Fibroblast of mammary gland (primary cell): ENCODE measurements around the gene PLXDC2.

Source experiments
- DNase-seq: peaks from one replicate; pipeline ENCODE4 v3.0.0-alpha.2; 2010; ENCODE audit warnings: low read depth
- H3K4me3 ChIP-seq: 2 replicates; pipeline ENCODE4 v1.5.1; 2011; ENCODE audit warnings: low read depth, mild to moderate bottlenecking, low read length, moderate library complexity; ENCODE audit not compliant: control insufficient read depth
- TF ChIP-seq, protein P1 (sequence below): conservative IDR thresholded peaks from 2 replicates; pipeline ENCODE4 v1.5.1; 2011; ENCODE audit warnings: low read depth, low read length, inconsistent platforms; ENCODE audit not compliant: control insufficient read depth, insufficient read depth

The PLXDC2 gene

DNA sequence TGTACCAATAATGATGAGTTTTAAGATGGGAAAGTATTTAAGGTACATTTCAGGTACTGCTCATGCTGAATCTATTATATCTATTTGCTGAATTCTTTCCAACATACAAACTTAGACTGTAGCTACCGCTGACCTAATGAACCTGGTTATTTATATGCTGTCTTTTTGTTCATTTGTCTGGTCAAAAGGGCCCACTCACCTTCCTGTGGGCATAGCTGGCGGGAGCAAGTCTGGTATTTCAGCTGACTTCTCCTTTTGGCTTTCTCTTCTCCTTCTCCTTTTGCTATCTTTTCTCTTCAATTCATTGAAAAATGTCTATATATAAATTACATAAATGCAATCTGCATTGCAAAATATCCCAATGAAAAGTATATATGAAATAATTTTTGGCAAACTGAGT is 9.5 kb downstream of the PLXDC2 start:
- no peak for DNase-seq
- H3K4me3 ChIP-seq = no peak overlapping the region
- TF ChIP-seq, protein P1, sequence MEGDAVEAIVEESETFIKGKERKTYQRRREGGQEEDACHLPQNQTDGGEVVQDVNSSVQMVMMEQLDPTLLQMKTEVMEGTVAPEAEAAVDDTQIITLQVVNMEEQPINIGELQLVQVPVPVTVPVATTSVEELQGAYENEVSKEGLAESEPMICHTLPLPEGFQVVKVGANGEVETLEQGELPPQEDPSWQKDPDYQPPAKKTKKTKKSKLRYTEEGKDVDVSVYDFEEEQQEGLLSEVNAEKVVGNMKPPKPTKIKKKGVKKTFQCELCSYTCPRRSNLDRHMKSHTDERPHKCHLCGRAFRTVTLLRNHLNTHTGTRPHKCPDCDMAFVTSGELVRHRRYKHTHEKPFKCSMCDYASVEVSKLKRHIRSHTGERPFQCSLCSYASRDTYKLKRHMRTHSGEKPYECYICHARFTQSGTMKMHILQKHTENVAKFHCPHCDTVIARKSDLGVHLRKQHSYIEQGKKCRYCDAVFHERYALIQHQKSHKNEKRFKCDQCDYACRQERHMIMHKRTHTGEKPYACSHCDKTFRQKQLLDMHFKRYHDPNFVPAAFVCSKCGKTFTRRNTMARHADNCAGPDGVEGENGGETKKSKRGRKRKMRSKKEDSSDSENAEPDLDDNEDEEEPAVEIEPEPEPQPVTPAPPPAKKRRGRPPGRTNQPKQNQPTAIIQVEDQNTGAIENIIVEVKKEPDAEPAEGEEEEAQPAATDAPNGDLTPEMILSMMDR = no peak

DNA sequence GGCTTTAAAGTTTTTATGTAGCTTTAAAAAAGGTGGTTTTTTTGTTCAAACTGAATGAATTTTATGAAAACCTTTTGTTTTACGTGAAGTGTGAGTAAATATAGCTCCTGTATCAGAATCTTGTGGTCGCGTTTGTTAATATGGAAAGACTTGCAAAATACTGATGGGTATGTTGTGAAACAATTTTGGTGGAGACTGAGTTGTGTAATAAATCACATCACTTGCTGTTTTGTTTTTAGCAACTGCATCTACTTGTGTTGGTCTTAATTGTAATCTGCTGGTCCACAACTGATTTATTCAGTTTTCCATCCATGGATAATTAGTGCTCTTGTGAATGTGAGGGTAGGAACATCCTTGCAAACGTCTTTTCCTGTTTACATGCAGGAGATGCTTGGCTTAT is 10.5 kb downstream of the PLXDC2 start:
- peak; percentile 68 for DNase-seq
- H3K4me3 ChIP-seq = no peak overlapping the region
- TF ChIP-seq, protein P1 = no peak

GRCh38 chr10:19828278-19829049 is 12.2 kb downstream of the PLXDC2 start:
- H3K4me3 ChIP-seq = no peak overlapping the region
- TF ChIP-seq, protein P1 = no peak
- DNase-seq = peak; percentile 62

- DNase-seq = peak; percentile 55
- no peak overlapping the region for H3K4me3 ChIP-seq
- TF ChIP-seq, protein P1 = no peak
Measured at GRCh38 chr10:19832699-19833098, 16.5 kb downstream of the PLXDC2 start.

DNA sequence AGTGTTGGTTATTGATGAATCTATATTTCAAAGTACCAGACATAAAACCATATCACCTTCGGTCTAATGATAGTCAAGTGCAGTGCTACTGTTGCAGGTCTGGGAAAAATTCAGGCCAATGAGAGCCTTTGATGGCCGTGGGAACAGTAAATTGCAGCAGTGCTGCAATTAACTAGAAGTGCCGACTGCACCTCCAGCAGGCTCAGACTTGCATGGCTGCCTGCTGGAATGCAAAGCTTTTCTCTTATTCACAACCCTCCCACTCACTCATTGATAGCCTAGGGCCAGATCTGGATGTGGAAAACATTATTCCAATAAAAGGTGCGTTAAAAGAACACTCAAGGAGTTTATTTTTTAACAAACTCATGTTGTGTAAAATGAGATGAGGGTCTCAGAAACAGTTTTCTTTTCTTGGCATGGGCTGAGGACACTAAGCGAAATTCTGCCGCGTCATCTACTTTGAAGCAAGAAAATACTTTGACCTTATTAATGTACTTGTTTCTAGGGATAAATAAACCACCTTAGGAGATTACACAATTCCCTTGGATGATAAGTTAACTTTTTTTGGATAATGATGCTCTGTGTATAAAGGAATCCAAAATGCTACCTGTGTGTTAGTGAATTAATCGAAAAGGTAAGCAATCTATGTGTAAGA is 17.1 kb downstream of the PLXDC2 start:
- no peak overlapping the region for H3K4me3 ChIP-seq
- no peak for DNase-seq
- TF ChIP-seq, protein P1 = no peak

DNA sequence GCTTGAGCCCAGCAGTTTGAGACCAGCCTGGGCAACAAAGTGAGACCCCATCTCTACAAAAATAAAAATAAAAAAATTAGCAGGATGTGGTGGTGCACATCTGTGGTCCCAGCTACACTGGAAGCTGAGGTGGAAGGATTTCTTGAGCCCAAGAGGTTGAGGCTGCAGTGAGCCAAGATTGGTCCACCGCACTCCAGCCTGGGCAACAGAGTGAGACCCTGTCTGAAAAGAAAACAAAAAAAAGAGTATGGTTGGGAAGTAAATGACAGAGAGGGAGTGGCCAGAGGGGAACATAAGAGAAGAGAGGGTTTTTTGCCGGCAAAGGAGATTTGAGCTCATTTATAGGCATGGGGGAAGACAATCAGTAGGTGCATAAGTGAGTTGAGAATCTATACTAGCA is 19.7 kb downstream of the PLXDC2 start:
- TF ChIP-seq, protein P1 = no peak
- H3K4me3 ChIP-seq = no peak overlapping the region
- no peak for DNase-seq
